Endothelial cell of umbilical vein (primary cell): Measurements from ENCODE around the gene LIPA. TPM values are rescaled to one million over a fixed set of nuclear protein-coding genes. Genes with fewer than 3 reads are reported as not detected.

Experiments used
- BruUV-seq: library from RNA; stranded (reverse); fragments of 400-500 nt; replicated peaks from 2 replicates; lab custom pipeline; 2021; lab: Mats Ljungman, UMichigan
- CTCF ChIA-PET: fragments of 300-600, 350-600 bp; sonication (Branson Sonifier 250); formaldehyde crosslinking; loops from one replicate; lab custom pipeline; 2021; ENCODE audit warnings: antibody characterized with exemption, inconsistent platforms; lab: Charles Lee
- POLR2A ChIA-PET: fragments of 300-600, 350-600 bp; sonication (Branson Sonifier 250); formaldehyde crosslinking; loops from one replicate; lab custom pipeline; 2021; ENCODE audit warnings: antibody characterized with exemption, inconsistent platforms; lab: Charles Lee
- DNase-seq: peaks from one replicate; pipeline ENCODE4 v3.0.0-alpha.2; 2011; ENCODE audit warnings: low read depth, low spot score
- FAIRE-seq: peaks from 2 replicates; lab custom pipeline; 2011; peaks lifted over from hg19 to GRCh38; lab: Jason Lieb, UNC
- H2AFZ ChIP-seq: 2 replicates; pipeline ENCODE4 v1.6.0; 2012; ENCODE audit warnings: low read depth, low read length, control low read depth, inconsistent platforms
- H3K27ac ChIP-seq: 2 replicates; pipeline ENCODE4 v1.5.1; 2011; ENCODE audit warnings: low read depth, mild to moderate bottlenecking, control low read depth, low read length, moderate library complexity; ENCODE audit not compliant: insufficient read depth
- H3K27me3 ChIP-seq, 2 experiments: 2 replicates each; pipeline versions ENCODE4 v1.6.0 to v1.6.1; 2011; ENCODE audit warnings: low read length in 2 of 2, mixed read lengths in 1 of 2; ENCODE audit not compliant: control insufficient read depth in 2 of 2, insufficient read depth in 2 of 2
- H3K36me3 ChIP-seq, 2 experiments: 2 replicates in 1 of 2; 3 replicates in 1 of 2; pipeline ENCODE4 v1.5.1; 2011; ENCODE audit warnings: low read length in 2 of 2, mild to moderate bottlenecking in 1 of 2, moderate library complexity in 1 of 2; ENCODE audit not compliant: control insufficient read depth in 2 of 2, insufficient read depth in 2 of 2; ENCODE audit errors: extremely low read depth in 1 of 2
- H3K4me1 ChIP-seq: 3 replicates; pipeline ENCODE4 v1.5.1; 2011; ENCODE audit warnings: mild to moderate bottlenecking, low read length; ENCODE audit not compliant: control insufficient read depth, insufficient read depth; ENCODE audit errors: extremely low read depth
- H3K4me2 ChIP-seq: 2 replicates; pipeline ENCODE4 v1.6.1; 2011; ENCODE audit warnings: low read length, control low read depth, mixed read lengths; ENCODE audit not compliant: insufficient read depth
- H3K4me3 ChIP-seq, 3 experiments: fragments of 200-600 bp in 1 of 3; sonication (generic), shearing (Covaris generic) in 1 of 3; replicated peaks in 1 of 3; 2 replicates each; pipeline ENCODE4 v1.5.1; 2011 to 2016; ENCODE audit warnings: control low read depth in 3 of 3, low read length in 3 of 3, mild to moderate bottlenecking in 2 of 3, inconsistent platforms in 1 of 3, low read depth in 1 of 3, moderate library complexity in 1 of 3; ENCODE audit not compliant: insufficient read depth in 1 of 3
- H3K79me2 ChIP-seq: 2 replicates; pipeline ENCODE4 v1.6.0; 2012; ENCODE audit warnings: low read length, inconsistent platforms; ENCODE audit not compliant: control insufficient read depth, insufficient read depth
- H3K9ac ChIP-seq: replicated peaks from 2 replicates; pipeline ENCODE3; 2011; ENCODE audit warnings: low read length, control low read depth; ENCODE audit not compliant: insufficient read depth; ENCODE audit errors: extremely low read depth
- H3K9me1 ChIP-seq: replicated peaks from 3 replicates; pipeline ENCODE4 v1.6.0; 2011; ENCODE audit warnings: mild to moderate bottlenecking, low read length; ENCODE audit not compliant: control insufficient read depth, insufficient read depth; ENCODE audit errors: extremely low read depth
- H3K9me3 ChIP-seq: replicated peaks from 2 replicates; pipeline ENCODE4 v1.5.1; 2012; ENCODE audit warnings: low read length, inconsistent platforms; ENCODE audit not compliant: control insufficient read depth, insufficient read depth
- H4K20me1 ChIP-seq: replicated peaks from 2 replicates; pipeline ENCODE3; 2011; ENCODE audit warnings: mild to moderate bottlenecking, low read length; ENCODE audit not compliant: control insufficient read depth, insufficient read depth; ENCODE audit errors: extremely low read depth
- EZH2 ChIP-seq: IDR thresholded peaks from 2 replicates; pipeline ENCODE4 v1.6.1; 2012; ENCODE audit warnings: borderline replicate concordance, low read depth, mild to moderate bottlenecking, moderate library complexity, low read length, inconsistent platforms; ENCODE audit not compliant: severe bottlenecking
- FOS ChIP-seq: IDR thresholded peaks from 2 replicates; pipeline ENCODE4 v1.6.1; 2011; ENCODE audit warnings: mild to moderate bottlenecking, low read length, moderate library complexity, borderline replicate concordance; ENCODE audit not compliant: insufficient read depth
- GATA2 ChIP-seq: IDR thresholded peaks from 2 replicates; pipeline ENCODE4 v1.7.0; 2011; ENCODE audit warnings: low read depth, mild to moderate bottlenecking, moderate library complexity, mixed read lengths, low read length; ENCODE audit not compliant: insufficient read length, insufficient read depth
- JUN ChIP-seq: IDR thresholded peaks from 2 replicates; pipeline ENCODE4 v1.6.1; 2011; ENCODE audit warnings: borderline replicate concordance, low read depth; ENCODE audit not compliant: insufficient read length, insufficient read depth
- MAX ChIP-seq: IDR thresholded peaks from 2 replicates; pipeline ENCODE4 v1.6.1; 2011; ENCODE audit not compliant: insufficient read depth, insufficient read length
- MYC ChIP-seq: IDR thresholded peaks from one replicate; pipeline ENCODE4 v1.6.1; 2011; ENCODE audit warnings: mild to moderate bottlenecking, low read depth, low read length
- POLR2A ChIP-seq: IDR thresholded peaks from 2 replicates; pipeline ENCODE4 v1.6.1; 2012; ENCODE audit warnings: low read depth, mild to moderate bottlenecking, control low read depth, low read length
- POLR2AphosphoS5 ChIP-seq: IDR thresholded peaks from 2 replicates; pipeline ENCODE4 v1.6.1; 2012; ENCODE audit warnings: low read depth, mild to moderate bottlenecking, control low read depth, low read length, moderate library complexity; ENCODE audit not compliant: insufficient read depth
- dilution Hi-C: fragments of 300-500 bp; cut with MboI; formaldehyde crosslinking; loops from one replicate; pipeline ENCODE4 v1.15.0; 2019; ENCODE audit warnings: low sequenced_read_pairs; ENCODE audit not compliant: extremely low pct_ligation_motif_present
- intact Hi-C: fragments of 100-400 bp; cut with micrococcal nuclease; formaldehyde crosslinking; loops from one replicate; pipeline ENCODE4 v1.10.0; 2022
- polyA plus RNA-seq, 4 experiments: library from polyadenylated mRNA; depleted of rRNA in 3 of 4; stranded (reverse) in 3 of 4; unstranded in 1 of 4; fragments of >200 nt; gene quantifications; 2 replicates each; pipeline versions ENCODE4 v1.2.1 to v1.2.3, GENCODE V29; 2011 to 2012; ENCODE audit warnings: missing spikeins in 1 of 4
- total RNA-seq: library from RNA; stranded (reverse); gene quantifications from 2 replicates; pipeline ENCODE4 v1.2.3, GENCODE V29; 2021
- TF ChIP-seq, protein P1 (sequence below), 2 donors: IDR thresholded peaks; 1 replicate in 1 of 2; 2 replicates in 1 of 2; pipeline ENCODE4 v1.5.1; 2011; ENCODE audit warnings: low read length in 2 of 2, mild to moderate bottlenecking in 2 of 2, moderate library complexity in 2 of 2, control low read depth in 1 of 2, inconsistent platforms in 1 of 2, low read depth in 1 of 2; ENCODE audit not compliant: insufficient read depth in 1 of 2; ENCODE audit errors: extremely low read depth in 1 of 2

Gene LIPA
- total and polyA plus RNA-seq, 2 donors (not counting 3 experiments of a cell fraction or from before 2014, with no cell fraction given) = 24.0 to 41.1 TPM

- CTCF ChIA-PET = interaction anchor here (0.7 to 6.3 kb wide), 4 partner anchors 23 to 696 kb away, joined by 3 to 31 read pairs (median 6); partner anchors contain the start of genes IFIT2 and RNLS
- dilution Hi-C loops = no loop called here
- no TSS peak for BruUV-seq
These were observed 27.4 kb upstream of the LIPA start for GRCh38 chr10:89278900-89279392.

More at GRCh38 chr10:89278900-89279392, 27.4 kb upstream of the LIPA start:
- POLR2A ChIA-PET = no interaction called here
- Histone ChIP-seq H3K4me3 (no peak overlapping the region), H4K20me1 (peaks cover 3% of the 10 kb centered on the region), H3K79me2 (no peaks in the 10 kb centered on the region), H3K27me3 (peaks cover 39 to 72% of the 10 kb centered on the region in 2 experiments), H2AFZ (no peak overlapping the region), H3K36me3 (no peaks in the 10 kb centered on the region), H3K4me1 (peaks cover 38% of the 10 kb centered on the region), H3K4me2 (peak overlapping the region; percentile 69), H3K9ac (no peak overlapping the region), H3K9me1 (no peaks in the 10 kb centered on the region), H3K9me3 (no peaks in the 10 kb centered on the region), H3K27ac (no peak overlapping the region)
- TF ChIP-seq GATA2 = no peak
- no peak for TF ChIP-seq POLR2A
- no peak for TF ChIP-seq MYC
- TF ChIP-seq POLR2AphosphoS5 = no peak
- TF ChIP-seq EZH2 = no peak
- no peak for TF ChIP-seq MAX
- TF ChIP-seq, protein P1, sequence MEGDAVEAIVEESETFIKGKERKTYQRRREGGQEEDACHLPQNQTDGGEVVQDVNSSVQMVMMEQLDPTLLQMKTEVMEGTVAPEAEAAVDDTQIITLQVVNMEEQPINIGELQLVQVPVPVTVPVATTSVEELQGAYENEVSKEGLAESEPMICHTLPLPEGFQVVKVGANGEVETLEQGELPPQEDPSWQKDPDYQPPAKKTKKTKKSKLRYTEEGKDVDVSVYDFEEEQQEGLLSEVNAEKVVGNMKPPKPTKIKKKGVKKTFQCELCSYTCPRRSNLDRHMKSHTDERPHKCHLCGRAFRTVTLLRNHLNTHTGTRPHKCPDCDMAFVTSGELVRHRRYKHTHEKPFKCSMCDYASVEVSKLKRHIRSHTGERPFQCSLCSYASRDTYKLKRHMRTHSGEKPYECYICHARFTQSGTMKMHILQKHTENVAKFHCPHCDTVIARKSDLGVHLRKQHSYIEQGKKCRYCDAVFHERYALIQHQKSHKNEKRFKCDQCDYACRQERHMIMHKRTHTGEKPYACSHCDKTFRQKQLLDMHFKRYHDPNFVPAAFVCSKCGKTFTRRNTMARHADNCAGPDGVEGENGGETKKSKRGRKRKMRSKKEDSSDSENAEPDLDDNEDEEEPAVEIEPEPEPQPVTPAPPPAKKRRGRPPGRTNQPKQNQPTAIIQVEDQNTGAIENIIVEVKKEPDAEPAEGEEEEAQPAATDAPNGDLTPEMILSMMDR (IDR thresholded peaks at IDR 0.05; ENCODE audit: extremely low read depth in 1 of 2, insufficient read depth in 1 of 2, low read depth in 1 of 2, low read length in 2 of 2) = no peak
- no peak for TF ChIP-seq JUN
- no peak for TF ChIP-seq FOS
- DNase-seq = no peak
- intact Hi-C loops = loop anchor here (1.0 to 10.0 kb wide), 7 partner anchors 22 to 426 kb away; partner anchors contain the start of genes FAS, IFIT5 and KIF20B
- no peak for FAIRE-seq
